H1 (cell line): ENCODE measurements around the gene NMRAL1. TPM values are rescaled to one million over a fixed set of nuclear protein-coding genes. Genes with fewer than 3 reads are reported as not detected.

Source experiments
- CTCF ChIA-PET: fragments of 300-600 bp; sonication (Branson Sonifier 250); formaldehyde crosslinking; loops from one replicate; lab custom pipeline; 2021; ENCODE audit not compliant: partially characterized antibody; lab: Charles Lee
- POLR2A ChIA-PET: fragments of 300-600 bp; sonication (Branson Sonifier 250); formaldehyde crosslinking; loops from one replicate; lab custom pipeline; 2021; ENCODE audit warnings: inconsistent platforms; ENCODE audit not compliant: partially characterized antibody; lab: Charles Lee
- DNase-seq, 2 experiments: peaks; one replicate each; pipeline versions ENCODE4 v3.0.0 to v3.0.0-alpha.2; 2010 to 2022; ENCODE audit warnings: low spot score in 2 of 2, low read depth in 1 of 2, mixed read lengths in 1 of 2
- FAIRE-seq: peaks from 2 replicates; lab custom pipeline; 2011; peaks lifted over from hg19 to GRCh38; lab: Jason Lieb, UNC
- H2AFZ ChIP-seq: 2 replicates; pipeline ENCODE4 v1.8.1; 2012; ENCODE audit warnings: low read length, inconsistent platforms
- H2AK5ac ChIP-seq: 2 replicates; pipeline ENCODE4 v1.6.1; 2013; ENCODE audit warnings: low read depth, low read length
- H2BK120ac ChIP-seq: replicated peaks from 2 replicates; pipeline ENCODE3; 2013; ENCODE audit warnings: low read depth, low read length, inconsistent platforms
- H2BK12ac ChIP-seq: 2 replicates; pipeline ENCODE4 v1.6.1; 2013; ENCODE audit warnings: low read depth, low read length
- H2BK15ac ChIP-seq: 2 replicates; pipeline ENCODE4 v1.6.1; 2013; ENCODE audit warnings: low read length
- H2BK20ac ChIP-seq: 2 replicates; pipeline ENCODE4 v1.6.1; 2013; ENCODE audit warnings: low read length
- H2BK5ac ChIP-seq: 2 replicates; pipeline ENCODE4 v1.6.1; 2013; ENCODE audit warnings: low read depth, low read length
- H3K14ac ChIP-seq: 2 replicates; pipeline ENCODE4 v1.6.1; 2013; ENCODE audit warnings: inconsistent platforms; ENCODE audit not compliant: insufficient read length
- H3K18ac ChIP-seq: 2 replicates; pipeline ENCODE4 v1.6.1; 2013; ENCODE audit warnings: low read length; ENCODE audit errors: extremely low read depth
- H3K23ac ChIP-seq: 2 replicates; pipeline ENCODE4 v1.6.1; 2013; ENCODE audit warnings: inconsistent platforms; ENCODE audit not compliant: insufficient read length
- H3K23me2 ChIP-seq: 2 replicates; pipeline ENCODE4 v1.6.1; 2013; ENCODE audit warnings: low read depth, low read length
- H3K27ac ChIP-seq: 2 replicates; pipeline ENCODE4 v1.6.1; 2011; ENCODE audit warnings: low read depth, low read length, inconsistent platforms
- H3K27me3 ChIP-seq, 4 experiments: replicated peaks in 1 of 4; 1 replicate in 1 of 4; 2 replicates in 3 of 4; pipeline versions ENCODE4 v1.6.1 to v1.8.1; 2011 to 2013; ENCODE audit warnings: low read length in 3 of 4, mild to moderate bottlenecking in 3 of 4, inconsistent platforms in 2 of 4, mixed read lengths in 2 of 4, moderate library complexity in 1 of 4; ENCODE audit not compliant: control insufficient read depth in 3 of 4, insufficient read depth in 3 of 4; ENCODE audit errors: extremely low read depth in 1 of 4
- H3K36me3 ChIP-seq, 4 experiments: 2 replicates each; pipeline versions ENCODE4 v1.6.1 to v1.8.1; 2011 to 2013; ENCODE audit warnings: mild to moderate bottlenecking in 4 of 4, low read length in 3 of 4, moderate library complexity in 2 of 4, control low read depth in 1 of 4, inconsistent platforms in 1 of 4; ENCODE audit not compliant: insufficient read depth in 4 of 4, control insufficient read depth in 2 of 4
- H3K4ac ChIP-seq: replicated peaks from 2 replicates; pipeline ENCODE3; 2013; ENCODE audit warnings: low read length, low read depth, mixed read lengths, inconsistent platforms; ENCODE audit not compliant: insufficient read length
- H3K4me1 ChIP-seq, 4 experiments: replicated peaks in 1 of 4; 1 replicate in 1 of 4; 2 replicates in 3 of 4; pipeline versions ENCODE4 v1.6.1 to v1.8.1; 2011 to 2013; ENCODE audit warnings: low read length in 3 of 4, inconsistent platforms in 2 of 4, mixed read lengths in 1 of 4; ENCODE audit not compliant: insufficient read depth in 4 of 4, control insufficient read depth in 3 of 4
- H3K4me2 ChIP-seq, 2 experiments: 2 replicates each; pipeline versions ENCODE4 v1.6.1 to v1.8.1; 2011 to 2013; ENCODE audit warnings: low read depth in 2 of 2, low read length in 2 of 2, control low read depth in 1 of 2, inconsistent platforms in 1 of 2, mild to moderate bottlenecking in 1 of 2; ENCODE audit not compliant: insufficient read depth in 1 of 2
- H3K4me3 ChIP-seq, 4 experiments: fragments of 200-600, 300-600 bp in 1 of 4; sonication (generic), shearing (Covaris generic), sonication (Bioruptor Twin) in 1 of 4; 2 replicates each; pipeline versions ENCODE4 v1.5.1 to v1.8.1; 2011 to 2016; ENCODE audit warnings: low read length in 4 of 4, low read depth in 3 of 4, control low read depth in 2 of 4, inconsistent platforms in 2 of 4, mild to moderate bottlenecking in 2 of 4, mixed read lengths in 1 of 4, moderate library complexity in 1 of 4; ENCODE audit not compliant: insufficient read depth in 2 of 4; ENCODE audit errors: extremely low read depth in 1 of 4
- H3K56ac ChIP-seq: replicated peaks from 2 replicates; pipeline ENCODE3; 2013; ENCODE audit warnings: low read depth, mild to moderate bottlenecking, mixed read lengths, low read length, inconsistent platforms; ENCODE audit not compliant: insufficient read length
- H3K79me1 ChIP-seq: 2 replicates; pipeline ENCODE4 v1.6.1; 2013; ENCODE audit warnings: low read depth, low read length, control low read depth
- H3K79me2 ChIP-seq, 2 experiments: 2 replicates each; pipeline versions ENCODE4 v1.6.1 to v1.8.1; 2012 to 2013; ENCODE audit warnings: low read length in 2 of 2, mild to moderate bottlenecking in 2 of 2, inconsistent platforms in 1 of 2; ENCODE audit not compliant: insufficient read depth in 2 of 2, control insufficient read depth in 1 of 2
- H3K9ac ChIP-seq, 4 experiments: replicated peaks in 1 of 4; 1 replicate in 1 of 4; 2 replicates in 3 of 4; pipeline versions ENCODE4 v1.6.1 to v1.8.1; 2011 to 2013; ENCODE audit warnings: low read depth in 3 of 4, low read length in 3 of 4, control low read depth in 2 of 4, mild to moderate bottlenecking in 2 of 4, moderate library complexity in 2 of 4, inconsistent platforms in 1 of 4; ENCODE audit errors: extremely low read depth in 1 of 4
- H3K9me3 ChIP-seq, 2 experiments: 2 replicates each; pipeline versions ENCODE4 v1.6.1 to v1.8.1; 2012 to 2013; ENCODE audit warnings: mild to moderate bottlenecking in 2 of 2, moderate library complexity in 2 of 2, control low read depth in 1 of 2, inconsistent platforms in 1 of 2, low read depth in 1 of 2, low read length in 1 of 2, mixed read lengths in 1 of 2; ENCODE audit not compliant: insufficient read depth in 2 of 2
- H4K20me1 ChIP-seq, 2 experiments: replicated peaks in 1 of 2; 2 replicates each; pipeline versions ENCODE3 to v1.8.1; 2011 to 2013; ENCODE audit warnings: inconsistent platforms in 2 of 2, low read length in 2 of 2, mild to moderate bottlenecking in 1 of 2; ENCODE audit not compliant: insufficient read depth in 2 of 2, control insufficient read depth in 1 of 2
- H4K5ac ChIP-seq: 2 replicates; pipeline ENCODE4 v1.6.1; 2013; ENCODE audit warnings: low read length, low read depth, mixed read lengths, inconsistent platforms; ENCODE audit not compliant: insufficient read length
- H4K8ac ChIP-seq: 2 replicates; pipeline ENCODE4 v1.8.0; 2013; ENCODE audit warnings: mild to moderate bottlenecking, moderate library complexity, low read length, inconsistent platforms; ENCODE audit not compliant: insufficient read depth; ENCODE audit errors: extremely low read depth
- H4K91ac ChIP-seq: replicated peaks from 2 replicates; pipeline ENCODE3; 2013; ENCODE audit warnings: low read length, mixed read lengths, inconsistent platforms; ENCODE audit not compliant: insufficient read length
- ASH2L ChIP-seq: fragments of 200-600, 300-600 bp; sonication (generic); IDR thresholded peaks from one replicate; pipeline ENCODE4 v1.7.1; 2017; ENCODE audit warnings: low read length
- KDM4A ChIP-seq: IDR thresholded peaks from one replicate; pipeline ENCODE4 v1.7.1; 2012; ENCODE audit warnings: low read depth, mild to moderate bottlenecking, moderate library complexity, low read length, inconsistent platforms; ENCODE audit not compliant: severe bottlenecking
- SAP30 ChIP-seq: fragments of 300-600 bp; sonication (generic); IDR thresholded peaks from 2 replicates; pipeline ENCODE4 v1.7.1; 2012; ENCODE audit warnings: low read length, moderate library complexity, mild to moderate bottlenecking, inconsistent platforms; ENCODE audit not compliant: insufficient read depth, insufficient replicate concordance
- SIN3A ChIP-seq, 2 experiments: IDR thresholded peaks in 1 of 2; conservative IDR thresholded peaks in 1 of 2; 2 replicates each; pipeline ENCODE4 v1.6.1; 2011 to 2012; ENCODE audit warnings: low read length in 2 of 2, improper control_type of control experiment in 1 of 2, low read depth in 1 of 2, mild to moderate bottlenecking in 1 of 2
- SP1 ChIP-seq: IDR thresholded peaks from 2 replicates; pipeline ENCODE4 v1.6.1; 2011; ENCODE audit warnings: low read depth, low read length
- TEAD4 ChIP-seq: IDR thresholded peaks from 2 replicates; pipeline ENCODE4 v1.6.1; 2012; ENCODE audit warnings: low read depth, low read length, inconsistent platforms, mixed read lengths
- WGBS, 2 experiments: shearing (Covaris generic) in 1 of 2; methylation state at CpG; one replicate each; pipeline versions ENCODE4 v1.1.6 to v1.1.7; 2013 to 2015; ENCODE audit warnings: low lambda C conversion rate in 2 of 2, mixed read lengths in 2 of 2, inconsistent platforms in 1 of 2, low coverage in 1 of 2, missing lambda C conversion rate in 1 of 2; ENCODE audit not compliant: insufficient replicate concordance in 2 of 2, insufficient coverage in 1 of 2, insufficient read length in 1 of 2; ENCODE audit errors: extremely low coverage in 1 of 2, missing lambda C conversion rate in 1 of 2; 5-methylcytosine and 5-hydroxymethylcytosine counted together
- polyA plus RNA-seq, 7 experiments: library from polyadenylated mRNA; depleted of rRNA in 3 of 7; stranded (reverse) in 5 of 7; unstranded in 2 of 7; fragments of >200 nt in 5 of 7; fragments of 200-250 nt in 2 of 7; gene quantifications; 1 replicate in 5 of 7; 2 replicates in 1 of 7; 4 replicates in 1 of 7; pipeline versions ENCODE4 v1.2.1 to v1.2.3, GENCODE V29; 2011 to 2013; ENCODE audit warnings: missing spikeins in 2 of 7, mixed read lengths in 2 of 7
- total RNA-seq: library from RNA; stranded (reverse); fragmentation: NEBNext Ultra II Directional; extraction: Animal tissue kit (Norgen Biotek cat#: 25700); gene quantifications from 2 replicates; pipeline ENCODE4 v1.2.1, GENCODE V29; 2021
- TF ChIP-seq, protein P1 (sequence below): IDR thresholded peaks from 2 replicates; pipeline ENCODE4 v1.6.1; 2012; ENCODE audit warnings: inconsistent platforms
- TF ChIP-seq, protein P2 (sequence below): IDR thresholded peaks from 2 replicates; pipeline ENCODE4 v1.6.1; 2011; ENCODE audit warnings: low read length, improper control_type of control experiment

Gene NMRAL1
- total and polyA plus RNA-seq, 2 of the 8 experiments (the other 6 are each of a cell fraction or from before 2014, with no cell fraction given), result 66.8 to 143 TPM

DNA sequence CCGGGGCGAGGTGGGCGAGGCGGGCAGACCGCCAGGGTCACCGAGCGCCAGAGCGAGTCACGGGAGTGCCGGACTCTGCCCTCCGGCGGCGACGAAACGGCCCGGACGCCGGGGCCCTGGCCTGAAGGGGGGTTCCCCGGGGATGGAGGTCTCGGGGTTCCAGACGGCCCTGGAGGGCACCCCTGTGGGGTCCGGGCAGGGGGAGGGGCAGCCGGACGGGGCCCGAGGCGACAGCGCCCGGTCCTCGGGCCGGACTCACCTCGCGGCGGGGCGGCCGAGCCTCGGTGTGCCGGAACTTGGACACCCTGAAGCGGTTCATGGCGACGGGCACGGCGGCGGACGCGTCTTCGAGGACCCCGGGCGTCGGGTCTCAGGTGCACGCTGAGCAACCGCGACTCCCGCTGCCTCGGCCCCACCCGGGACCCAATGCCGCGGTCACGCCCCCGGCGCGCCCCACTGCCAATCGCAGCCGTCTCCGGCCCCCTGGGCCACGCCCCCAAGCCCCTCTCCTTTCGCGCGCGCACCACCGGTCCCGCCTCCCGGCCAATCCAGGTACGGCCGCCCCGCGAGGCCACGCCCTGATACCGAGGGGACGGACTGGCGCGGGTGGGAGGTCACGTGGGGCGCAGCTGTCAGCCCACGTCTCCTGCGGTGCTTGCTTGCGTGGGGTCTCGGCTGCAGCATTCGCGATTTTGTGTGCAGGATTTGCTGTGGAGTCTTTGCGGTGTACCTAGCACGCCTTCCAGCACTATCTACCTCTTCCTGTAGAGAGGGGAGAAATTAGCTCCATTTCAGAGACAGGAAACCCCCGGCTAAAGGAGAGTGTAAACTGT lies 58.0 kb downstream of the NMRAL1 start, which contains the start of gene CORO7:
Gene CORO7 (minus strand): TSS at position 397 of the 833 bp plus-strand sequence. CDS start 78 bp downstream, at position 319.
- no peaks in the 10 kb centered on the region for H3K36me3 ChIP-seq
- ChIA-PET CTCF (interaction anchor here (0.6 to 12.0 kb wide), 6 partner anchors 13 to 84 kb away, joined by 3 to 134 read pairs (median 3); no protein-coding TSS in a partner anchor), POLR2A (interaction anchor here (0.7 to 3.4 kb wide), 10 partner anchors 10 to 152 kb away, joined by 3 to 16 read pairs (median 4); partner anchors contain the start of genes DNAJA3, NMRAL1, PAM16 and VASN)
- DNase-seq (peak in 1 of 2 experiments; percentile 97), FAIRE-seq (no peak)
- 0 out of 2 replicates have a peak within 1 kb of the TSS, but pooled peaks have one; percentile 60 for H2BK12ac ChIP-seq
- H3K14ac ChIP-seq, result no peak within 1 kb of the TSS
- H3K4me1 ChIP-seq, result peaks cover 2 to 11% (median 4%) of the 10 kb centered on the region in 4 experiments; a peak in 5 of 7 replicates
- H4K5ac ChIP-seq, result no peak within 1 kb of the TSS
- no peaks in the 10 kb centered on the region; a peak in 2 of 7 replicates for H3K27me3 ChIP-seq
- H4K8ac ChIP-seq, result peak within 1 kb of the TSS; percentile 53
- H2BK5ac ChIP-seq, result no peak within 1 kb of the TSS
- H3K79me2 ChIP-seq, result no peaks in the 10 kb centered on the region
- H3K23me2 ChIP-seq, result peaks cover 9% of the 10 kb centered on the region; the same call in 1 of the 2 replicates
- H3K56ac ChIP-seq, result peak within 1 kb of the TSS; percentile 46
- H4K20me1 ChIP-seq, result peaks cover 0 to 10% of the 10 kb centered on the region in 2 experiments
- peak within 1 kb of the TSS; percentile 53 to 78 (median 64) for H3K4me3 ChIP-seq
- no peak within 1 kb of the TSS for H3K4ac ChIP-seq
- H3K4me2 ChIP-seq, result peak within 1 kb of the TSS; percentile 74 to 81
- H3K9ac ChIP-seq, result peak within 1 kb of the TSS in 3 of 4 experiments; percentile 39 to 76 (median 55); a peak in 4 of 7 replicates
- no peak within 1 kb of the TSS for H3K27ac ChIP-seq
- H2BK20ac ChIP-seq, result no peak within 1 kb of the TSS
- peak within 1 kb of the TSS; percentile 9; the same call in 1 of the 2 replicates for H2AFZ ChIP-seq
- H3K18ac ChIP-seq, result peak within 1 kb of the TSS; percentile 71; the same call in 1 of the 2 replicates
- no peak within 1 kb of the TSS for H2AK5ac ChIP-seq
- WGBS, 2 experiments, result 4% methylated on average over 35 of the region's 92 CpGs; no CpG with 5 or more reads in 1 of the 2 experiments
- H4K91ac ChIP-seq, result no peak within 1 kb of the TSS
- no peak within 1 kb of the TSS for H2BK15ac ChIP-seq
- no peaks in the 10 kb centered on the region for H3K9me3 ChIP-seq
- no peak within 1 kb of the TSS for H2BK120ac ChIP-seq
- 0 out of 2 replicates have a peak, but pooled peaks cover 3% of the 10 kb centered on the region for H3K79me1 ChIP-seq
- H3K23ac ChIP-seq, result no peak within 1 kb of the TSS
- TF ChIP-seq, protein P1, sequence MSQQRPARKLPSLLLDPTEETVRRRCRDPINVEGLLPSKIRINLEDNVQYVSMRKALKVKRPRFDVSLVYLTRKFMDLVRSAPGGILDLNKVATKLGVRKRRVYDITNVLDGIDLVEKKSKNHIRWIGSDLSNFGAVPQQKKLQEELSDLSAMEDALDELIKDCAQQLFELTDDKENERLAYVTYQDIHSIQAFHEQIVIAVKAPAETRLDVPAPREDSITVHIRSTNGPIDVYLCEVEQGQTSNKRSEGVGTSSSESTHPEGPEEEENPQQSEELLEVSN, result 0 out of 2 replicates have a peak, but pooled peaks have one; percentile 45
- TF ChIP-seq TEAD4 (peak; percentile 25; the same call in 1 of the 2 replicates), ASH2L (peak; percentile 85), KDM4A (peak; percentile 78), SP1 (peak; percentile 23; the same call in 1 of the 2 replicates), SAP30 (no peak), SIN3A (conservative IDR thresholded peaks at IDR 0.05 in 1 of 2, IDR thresholded peaks at IDR 0.05 in 1 of 2; ENCODE audit: low read depth in 1 of 2, low read length in 2 of 2) (0 out of 4 replicates have a peak, but pooled peaks of 1 of the 2 experiments have one; percentile 41)
- TF ChIP-seq, protein P2, sequence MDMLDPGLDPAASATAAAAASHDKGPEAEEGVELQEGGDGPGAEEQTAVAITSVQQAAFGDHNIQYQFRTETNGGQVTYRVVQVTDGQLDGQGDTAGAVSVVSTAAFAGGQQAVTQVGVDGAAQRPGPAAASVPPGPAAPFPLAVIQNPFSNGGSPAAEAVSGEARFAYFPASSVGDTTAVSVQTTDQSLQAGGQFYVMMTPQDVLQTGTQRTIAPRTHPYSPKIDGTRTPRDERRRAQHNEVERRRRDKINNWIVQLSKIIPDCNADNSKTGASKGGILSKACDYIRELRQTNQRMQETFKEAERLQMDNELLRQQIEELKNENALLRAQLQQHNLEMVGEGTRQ, result peak; percentile 87
